A549 (cell line): Measurements from ENCODE around the gene SYT6. TPM values are rescaled to one million over a fixed set of nuclear protein-coding genes. Genes with fewer than 3 reads are reported as not detected.

Experiments used
- ATAC-seq, 2 experiments: fragments of 200-7000 bp in 1 of 2; fragments of >200 bp in 1 of 2; cut with Nextera tagmentation in 1 of 2; cut with Tn5 transposase in 1 of 2; 3 replicates each; pipeline versions ENCODE4 v1.8.0 to v1.9.1; 2018 to 2020; ENCODE audit warnings: mild to moderate bottlenecking in 1 of 2, moderate library complexity in 1 of 2
- CTCF ChIA-PET: fragments of 300-600 bp; sonication (Branson Sonifier 250); formaldehyde crosslinking; extraction: SDS; loops from one replicate; lab custom pipeline; 2021; ENCODE audit warnings: antibody characterized with exemption, inconsistent platforms; lab: Yijun Ruan, JAX
- POLR2A ChIA-PET: fragments of 350-600 bp; formaldehyde crosslinking; extraction: SDS; loops from one replicate; lab custom pipeline; 2021; ENCODE audit warnings: antibody characterized with exemption, inconsistent platforms; lab: Yijun Ruan, JAX
- DNase-seq, 2 experiments: peaks; one replicate each; pipeline versions ENCODE4 v3.0.0 to v3.0.0-alpha.2; 2011 to 2016; ENCODE audit warnings: low read depth in 1 of 2, low spot score in 1 of 2
- FAIRE-seq: peaks from 2 replicates; lab custom pipeline; 2011; peaks lifted over from hg19 to GRCh38; lab: Jason Lieb, UNC
- H3K27ac ChIP-seq, 2 experiments: fragments of >200 bp; sonication (Bioruptor Twin); formaldehyde crosslinking; 3 replicates each; pipeline ENCODE4 v1.5.1; 2016 to 2017
- H3K4me1 ChIP-seq: fragments of >200 bp; sonication (Bioruptor Twin); formaldehyde crosslinking; 3 replicates; pipeline ENCODE4 v1.6.1; 2016
- H3K4me2 ChIP-seq: fragments of >200 bp; sonication (Bioruptor Twin); formaldehyde crosslinking; 3 replicates; pipeline ENCODE4 v1.6.1; 2016
- H3K4me3 ChIP-seq: fragments of >200 bp; sonication (Bioruptor Twin); formaldehyde crosslinking; 3 replicates; pipeline ENCODE4 v1.5.1; 2016
- H3K9me3 ChIP-seq: fragments of >200 bp; sonication (Bioruptor Twin); formaldehyde crosslinking; 3 replicates; pipeline ENCODE4 v1.6.1; 2016
- BCL3 ChIP-seq: fragments of >200 bp; sonication (Bioruptor Twin); formaldehyde crosslinking; IDR thresholded peaks from 3 replicates; pipeline ENCODE4 v1.6.1; 2016
- CHD4 ChIP-seq: fragments of 200-600 bp; sonication (generic); IDR thresholded peaks from 2 replicates; pipeline ENCODE4 v1.6.1; 2016; ENCODE audit warnings: antibody characterized with exemption, mild to moderate bottlenecking, borderline replicate concordance
- EHF ChIP-seq: fragments of 250-450 bp; sonication (Bioruptor Pico); IDR thresholded peaks from 2 replicates; pipeline ENCODE4 v1.5.0; 2020; ENCODE audit warnings: mild to moderate bottlenecking
- ELK1 ChIP-seq: fragments of 150-350 bp; IDR thresholded peaks from 2 replicates; pipeline ENCODE4 v1.6.1; 2014; ENCODE audit warnings: low read depth, mild to moderate bottlenecking, low read length
- ESRRA ChIP-seq: fragments of 150-350 bp; IDR thresholded peaks from 2 replicates; pipeline ENCODE4 v1.6.1; 2014; ENCODE audit warnings: mild to moderate bottlenecking, low read length, borderline replicate concordance
- FOSL2 ChIP-seq, 2 experiments: fragments of 450-650 bp in 1 of 2; fragments of >200 bp in 1 of 2; sonication (Bioruptor Twin) in 1 of 2; formaldehyde crosslinking; IDR thresholded peaks; 2 replicates each; pipeline versions ENCODE4 v1.5.0 to v1.6.1; 2016 to 2020; ENCODE audit warnings: mild to moderate bottlenecking in 1 of 2, moderate library complexity in 1 of 2
- GATA3 ChIP-seq: IDR thresholded peaks from 2 replicates; pipeline ENCODE4 v1.6.1; 2012; ENCODE audit warnings: borderline replicate concordance
- HDAC2 ChIP-seq: fragments of 200-600 bp; sonication (generic); IDR thresholded peaks from 2 replicates; pipeline ENCODE4 v1.6.1; 2016
- HES2 ChIP-seq: fragments of >200 bp; sonication (Bioruptor Twin); formaldehyde crosslinking; IDR thresholded peaks from 2 replicates; pipeline ENCODE4 v1.6.1; 2016
- KDM1A ChIP-seq: fragments of 200-600 bp; sonication (generic); IDR thresholded peaks from 2 replicates; pipeline ENCODE4 v1.6.1; 2016; ENCODE audit warnings: low read depth, mild to moderate bottlenecking
- NFE2L2 ChIP-seq: fragments of 150-350 bp; conservative IDR thresholded peaks from 2 replicates; pipeline ENCODE4 v1.6.1; 2014; ENCODE audit warnings: low read length
- PHF8 ChIP-seq: fragments of 200-600 bp; sonication (generic); IDR thresholded peaks from 2 replicates; pipeline ENCODE4 v1.6.1; 2016; ENCODE audit warnings: low read depth, mild to moderate bottlenecking, antibody characterized with exemption, moderate library complexity, borderline replicate concordance
- RARB ChIP-seq: fragments of 250-450 bp; sonication (Bioruptor Pico); IDR thresholded peaks from 2 replicates; pipeline ENCODE4 v1.8.0; 2021; ENCODE audit warnings: mild to moderate bottlenecking, moderate library complexity
- REST ChIP-seq: fragments of 200-600 bp; sonication (generic); IDR thresholded peaks from 2 replicates; pipeline ENCODE4 v1.6.1; 2016; ENCODE audit warnings: antibody characterized with exemption, mild to moderate bottlenecking, moderate library complexity
- TP53 ChIP-seq: fragments of 250-450 bp; sonication (Bioruptor Pico); IDR thresholded peaks from 2 replicates; pipeline ENCODE4 v1.5.0; 2021; ENCODE audit warnings: mild to moderate bottlenecking, moderate library complexity
- ZC3H11A ChIP-seq: fragments of 450-650 bp; IDR thresholded peaks from 2 replicates; pipeline ENCODE4 v1.6.1; 2014; ENCODE audit warnings: antibody characterized with exemption, mild to moderate bottlenecking
- ZFP36 ChIP-seq: fragments of 450-650 bp; IDR thresholded peaks from 2 replicates; pipeline ENCODE4 v1.6.1; 2014; ENCODE audit warnings: borderline replicate concordance; ENCODE audit not compliant: partially characterized antibody
- WGBS: methylation state at CpG from one replicate; pipeline ENCODE4 v1.1.6; 2017; ENCODE audit errors: missing lambda C conversion rate; 5-methylcytosine and 5-hydroxymethylcytosine counted together
- polyA plus RNA-seq, 4 experiments: library from polyadenylated mRNA; depleted of rRNA in 3 of 4; stranded (reverse); fragments of >200 nt; fragmentation: RNase III in 1 of 4; extraction: RNeasy Plus Mini Kit Qiagen cat#74134 plus additional on column Dnase treatment in 1 of 4; gene quantifications; 2 replicates in 3 of 4; 3 replicates in 1 of 4; pipeline ENCODE4 v1.2.3, GENCODE V29; 2011 to 2017
- TF ChIP-seq, protein P1 (sequence below): fragments of 250-450 bp; sonication (Bioruptor Pico); IDR thresholded peaks from 2 replicates; pipeline ENCODE4 v1.5.0; 2020; ENCODE audit warnings: low read depth, mild to moderate bottlenecking, moderate library complexity

SYT6 gene
- polyA plus RNA-seq, 2 of the 4 experiments (the other 2 are of a cell fraction): 0.57 to 1.1 TPM

GRCh38 chr1:114156538-114157274 lies 3.0 kb upstream of the SYT6 start:
- no peak for ATAC-seq
- no peak for FAIRE-seq
- POLR2A ChIA-PET: no interaction called here
- Histone ChIP-seq H3K4me2 (no peak overlapping the region), H3K27ac (no peak overlapping the region), H3K9me3 (no peaks in the 10 kb centered on the region), H3K4me1 (0 out of 3 replicates have a peak, but pooled peaks cover 7% of the 10 kb centered on the region), H3K4me3 (no peak overlapping the region)
- WGBS: 33% methylated on average over 5 of the region's 5 CpGs
- CTCF ChIA-PET: no interaction called here
- DNase-seq: no peak
- TF ChIP-seq REST (no peak), ZC3H11A (no peak), PHF8 (no peak), ESRRA (no peak)
- TF ChIP-seq, all 56 proteins: peak for 0

GRCh38 chr1:114155706-114156105 lies 2.0 kb upstream of the SYT6 start:
- TF ChIP-seq TP53 (CRISPR knock-in tag) (no peak), RARB (CRISPR knock-in tag) (no peak), HDAC2 (no peak), GATA3 (no peak), NFE2L2 (no peak), ELK1 (no peak), CHD4 (no peak), HES2 (no peak), FOSL2 (IDR thresholded peaks at IDR 0.05) (no peak), FOSL2 (CRISPR knock-in tag; IDR thresholded peaks at IDR 0.05) (no peak), EHF (CRISPR knock-in tag) (no peak), ZFP36 (no peak), BCL3 (no peak), KDM1A (no peak)
- TF ChIP-seq, protein P1, sequence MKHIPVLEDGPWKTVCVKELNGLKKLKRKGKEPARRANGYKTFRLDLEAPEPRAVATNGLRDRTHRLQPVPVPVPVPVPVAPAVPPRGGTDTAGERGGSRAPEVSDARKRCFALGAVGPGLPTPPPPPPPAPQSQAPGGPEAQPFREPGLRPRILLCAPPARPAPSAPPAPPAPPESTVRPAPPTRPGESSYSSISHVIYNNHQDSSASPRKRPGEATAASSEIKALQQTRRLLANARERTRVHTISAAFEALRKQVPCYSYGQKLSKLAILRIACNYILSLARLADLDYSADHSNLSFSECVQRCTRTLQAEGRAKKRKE: no peak
- Histone ChIP-seq H3K9me3 (no peaks in the 10 kb centered on the region), H3K27ac (no peak overlapping the region), H3K4me3 (no peak overlapping the region), H3K4me2 (no peak overlapping the region), H3K4me1 (0 out of 3 replicates have a peak, but pooled peaks cover 11% of the 10 kb centered on the region)
- FAIRE-seq: no peak
- ATAC-seq: no peak
- whole genome bisulfite sequencing: 22% methylated on average over 3 of the region's 8 CpGs
- ChIA-PET CTCF (no interaction called here), POLR2A (no interaction called here)
- DNase-seq: no peak
